Activated CD8-positive, alpha-beta T cell treated with anti-CD3 and anti-CD28 coated beads for 36 hours (primary cell): Measurements from ENCODE around the gene CHRNA1. TPM values are rescaled to one million over a fixed set of nuclear protein-coding genes. Genes with fewer than 3 reads are reported as not detected.

Experiments
- ATAC-seq: fragments of 200-7000 bp; cut with Tn5 transposase; one replicate; pipeline ENCODE4 v1.10.0; 2021; ENCODE audit warnings: mild to moderate bottlenecking, moderate library complexity
- CTCF ChIA-PET: fragments of 350-600 bp; sonication (Branson Sonifier 250); formaldehyde crosslinking; loops from one replicate; lab custom pipeline; 2021; ENCODE audit warnings: antibody characterized with exemption; lab: Charles Lee
- POLR2A ChIA-PET: fragments of 350-600 bp; sonication (Branson Sonifier 250); formaldehyde crosslinking; loops from one replicate; lab custom pipeline; 2021; ENCODE audit warnings: antibody characterized with exemption; lab: Charles Lee
- DNase-seq: peaks from one replicate; pipeline ENCODE4 v3.0.0-alpha.2; 2020
- H3K27ac Mint-ChIP-seq: one replicate; pipeline ENCODE4 v1.8.0; 2021; ENCODE audit warnings: mild to moderate bottlenecking, mixed read lengths
- H3K27me3 Mint-ChIP-seq: one replicate; pipeline ENCODE4 v1.8.0; 2021; ENCODE audit warnings: mixed read lengths
- H3K36me3 Mint-ChIP-seq: one replicate; pipeline ENCODE4 v1.8.0; 2021; ENCODE audit warnings: low read depth, mixed read lengths
- H3K4me1 Mint-ChIP-seq: one replicate; pipeline ENCODE4 v1.8.0; 2021; ENCODE audit warnings: low read depth, mixed read lengths
- H3K4me3 Mint-ChIP-seq: one replicate; pipeline ENCODE4 v1.8.0; 2021; ENCODE audit warnings: mild to moderate bottlenecking, moderate library complexity, mixed read lengths
- H3K9me3 Mint-ChIP-seq: one replicate; pipeline ENCODE4 v1.8.0; 2021; ENCODE audit warnings: mixed read lengths
- intact Hi-C: fragments of 100-400 bp; cut with micrococcal nuclease; formaldehyde crosslinking; loops from one replicate; pipeline ENCODE4 v1.10.0; 2022
- total RNA-seq, 2 experiments: library from RNA; stranded (reverse); gene quantifications; one replicate each; pipeline ENCODE4 v1.2.3, GENCODE V29; 2021
- TF ChIP-seq, protein P1 (sequence below): fragments of 200-600 bp; IDR thresholded peaks from one replicate; pipeline ENCODE4 v1.8.0; 2022; ENCODE audit warnings: antibody characterized with exemption, mild to moderate bottlenecking

The CHRNA1 gene
- total RNA-seq, 2 experiments from 2014 or later: not detected

DNA sequence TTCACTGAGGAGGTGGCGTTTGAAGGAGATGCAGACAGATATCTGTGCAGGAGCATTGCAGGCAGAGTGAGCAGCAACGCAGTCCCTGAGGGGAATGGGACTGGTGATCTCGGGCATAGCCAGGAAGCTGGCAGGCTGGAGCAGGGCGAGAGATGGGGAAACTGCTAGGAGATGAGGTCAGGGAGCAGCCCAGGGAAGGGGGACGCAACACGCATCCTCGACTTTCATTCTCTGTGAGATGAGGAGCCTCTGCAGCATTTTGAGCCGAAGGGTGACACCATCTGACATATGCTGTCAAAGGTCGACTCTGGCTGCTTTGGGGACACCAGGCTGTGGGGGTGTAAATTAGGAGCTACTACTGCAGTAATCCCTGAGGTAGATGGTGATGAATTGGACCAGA, 4.3 kb upstream of the CHRNA1 start:
- intact Hi-C loops: no loop called here
- ChIA-PET CTCF (no interaction called here), POLR2A (no interaction called here)
- no peaks in the 10 kb centered on the region for H3K9me3 Mint-ChIP-seq
- TF ChIP-seq, protein P1, sequence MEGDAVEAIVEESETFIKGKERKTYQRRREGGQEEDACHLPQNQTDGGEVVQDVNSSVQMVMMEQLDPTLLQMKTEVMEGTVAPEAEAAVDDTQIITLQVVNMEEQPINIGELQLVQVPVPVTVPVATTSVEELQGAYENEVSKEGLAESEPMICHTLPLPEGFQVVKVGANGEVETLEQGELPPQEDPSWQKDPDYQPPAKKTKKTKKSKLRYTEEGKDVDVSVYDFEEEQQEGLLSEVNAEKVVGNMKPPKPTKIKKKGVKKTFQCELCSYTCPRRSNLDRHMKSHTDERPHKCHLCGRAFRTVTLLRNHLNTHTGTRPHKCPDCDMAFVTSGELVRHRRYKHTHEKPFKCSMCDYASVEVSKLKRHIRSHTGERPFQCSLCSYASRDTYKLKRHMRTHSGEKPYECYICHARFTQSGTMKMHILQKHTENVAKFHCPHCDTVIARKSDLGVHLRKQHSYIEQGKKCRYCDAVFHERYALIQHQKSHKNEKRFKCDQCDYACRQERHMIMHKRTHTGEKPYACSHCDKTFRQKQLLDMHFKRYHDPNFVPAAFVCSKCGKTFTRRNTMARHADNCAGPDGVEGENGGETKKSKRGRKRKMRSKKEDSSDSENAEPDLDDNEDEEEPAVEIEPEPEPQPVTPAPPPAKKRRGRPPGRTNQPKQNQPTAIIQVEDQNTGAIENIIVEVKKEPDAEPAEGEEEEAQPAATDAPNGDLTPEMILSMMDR: no peak
- ATAC-seq (no peak), DNase-seq (no peak)
- peaks cover 6% of the 10 kb centered on the region for H3K4me1 Mint-ChIP-seq
- H3K4me3 Mint-ChIP-seq: no peak overlapping the region
- H3K27me3 Mint-ChIP-seq: no peaks in the 10 kb centered on the region
- H3K27ac Mint-ChIP-seq: no peak overlapping the region
- no peaks in the 10 kb centered on the region for H3K36me3 Mint-ChIP-seq

GRCh38 chr2:174766271-174766670, 2.0 kb upstream of the CHRNA1 start:
- no peak for ATAC-seq
- POLR2A ChIA-PET: no interaction called here
- TF ChIP-seq, protein P1: no peak
- Mint-ChIP-seq H3K4me3 (no peak overlapping the region), H3K27ac (no peak overlapping the region), H3K4me1 (peaks cover 9% of the 10 kb centered on the region), H3K36me3 (no peaks in the 10 kb centered on the region), H3K27me3 (no peaks in the 10 kb centered on the region), H3K9me3 (no peaks in the 10 kb centered on the region)
- DNase-seq: no peak
- intact Hi-C loops: no loop called here
- CTCF ChIA-PET: interaction anchor here (5.0 kb wide), 1 partner anchor 67 kb away, joined by 34 read pairs; no protein-coding TSS in a partner anchor

- Mint-ChIP-seq H3K4me3 (no peak overlapping the region), H3K36me3 (no peaks in the 10 kb centered on the region), H3K27ac (no peak overlapping the region), H3K9me3 (no peaks in the 10 kb centered on the region), H3K27me3 (no peaks in the 10 kb centered on the region), H3K4me1 (peaks cover 9% of the 10 kb centered on the region)
- intact Hi-C loops: no loop called here
- TF ChIP-seq, protein P1: no peak
- CTCF ChIA-PET: interaction anchor here (1.0 to 5.0 kb wide), 5 partner anchors 10 to 240 kb away, joined by 4 to 34 read pairs (median 5); partner anchors contain the start of gene CHN1
- no peak for DNase-seq
- no peak for ATAC-seq
- POLR2A ChIA-PET: no interaction called here
Measured at GRCh38 chr2:174765576-174765975, 1.3 kb upstream of the CHRNA1 start.

- POLR2A ChIA-PET: interaction anchor here (0.6 kb wide), 1 partner anchor 1793 kb away, joined by 3 read pairs; no protein-coding TSS in a partner anchor
- ATAC-seq (no peak), DNase-seq (no peak)
- Mint-ChIP-seq H3K36me3 (no peaks in the 10 kb centered on the region), H3K4me1 (peaks cover 9% of the 10 kb centered on the region), H3K27ac (no peak overlapping the region), H3K4me3 (no peak overlapping the region), H3K27me3 (no peaks in the 10 kb centered on the region), H3K9me3 (no peaks in the 10 kb centered on the region)
- intact Hi-C loops: no loop called here
- TF ChIP-seq, protein P1: no peak
- CTCF ChIA-PET: interaction anchor here (1.2 to 5.0 kb wide), 5 partner anchors 8 to 64 kb away, joined by 3 to 34 read pairs (median 26); no protein-coding TSS in a partner anchor
Measured at GRCh38 chr2:174763780-174764179, 492 bp downstream of the CHRNA1 start.

DNA sequence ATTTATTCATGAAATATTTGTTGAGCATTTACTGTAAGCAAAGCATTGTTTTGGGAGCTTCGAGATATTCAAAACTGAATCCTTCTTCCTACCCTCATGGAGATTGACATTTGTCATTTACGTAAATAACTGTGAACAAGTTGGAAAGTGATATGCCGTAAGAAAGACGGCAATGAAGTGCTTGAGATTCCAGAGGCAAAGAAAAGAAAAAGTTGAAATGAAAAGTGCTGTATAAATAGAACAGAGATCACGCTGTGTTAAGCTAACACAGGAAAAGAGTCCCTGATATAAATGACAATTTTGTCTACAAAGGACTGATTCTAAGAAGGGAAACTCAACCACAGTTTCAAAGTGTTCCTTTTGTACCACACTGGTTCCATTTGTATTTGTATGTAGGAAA, 1.8 kb downstream of the CHRNA1 start:
- Mint-ChIP-seq H3K4me1 (peaks cover 9% of the 10 kb centered on the region), H3K36me3 (no peaks in the 10 kb centered on the region), H3K9me3 (no peaks in the 10 kb centered on the region), H3K27ac (no peak overlapping the region), H3K27me3 (no peaks in the 10 kb centered on the region), H3K4me3 (no peak overlapping the region)
- intact Hi-C loops: no loop called here
- CTCF ChIA-PET: interaction anchor here (0.7 to 5.0 kb wide), 5 partner anchors 10 to 63 kb away, joined by 3 to 34 read pairs (median 26); no protein-coding TSS in a partner anchor
- DNase-seq (no peak), ATAC-seq (no peak)
- TF ChIP-seq, protein P1: no peak
- POLR2A ChIA-PET: no interaction called here
